Sigmoid colon (tissue), 4 donors: ENCODE results near the gene CBLB.

Experiments
- CTCF ChIP-seq, 4 experiments: fragments of 450-650 bp in 3 of 4; fragments of 200-600 bp in 1 of 4; IDR thresholded peaks; one replicate each; pipeline ENCODE4 v1.5.1; 2016 to 2019; ENCODE audit warnings: antibody characterized with exemption in 4 of 4, mild to moderate bottlenecking in 3 of 4, moderate library complexity in 2 of 4
- EP300 ChIP-seq, 4 donors: sonication (generic); formaldehyde crosslinking; IDR thresholded peaks; one replicate each; pipeline ENCODE4 v1.6.1; 2017; ENCODE audit warnings: antibody characterized with exemption in 4 of 4
- POLR2A ChIP-seq, 2 donors: fragments of 450-650 bp; IDR thresholded peaks; one replicate each; pipeline ENCODE4 v1.6.1; 2016; ENCODE audit warnings: antibody characterized with exemption in 2 of 2, mild to moderate bottlenecking in 2 of 2, moderate library complexity in 2 of 2
- POLR2AphosphoS5 ChIP-seq, 4 donors: sonication (generic); formaldehyde crosslinking; IDR thresholded peaks; one replicate each; pipeline ENCODE4 v1.6.1; 2017; ENCODE audit warnings: antibody characterized with exemption in 4 of 4

GRCh38 chr3:105805404-105805803 lies 63.4 kb downstream of the CBLB start:
- no peak for TF ChIP-seq POLR2A (IDR thresholded peaks at IDR 0.05)
- TF ChIP-seq CTCF (IDR thresholded peaks at IDR 0.05) = no peak
- no peak for TF ChIP-seq POLR2AphosphoS5 (IDR thresholded peaks at IDR 0.05)
- TF ChIP-seq EP300 (IDR thresholded peaks at IDR 0.05) = no peak
